MM.1S (cell line): ENCODE data around the gene EFNA2.

Experiments used
- DNase-seq: peaks from one replicate; pipeline ENCODE4 v3.0.0-alpha.2; 2015
- H2AFZ ChIP-seq: fragments of 300-600 bp; sonication (generic); 2 replicates; pipeline ENCODE4 v1.6.0; 2016; ENCODE audit warnings: antibody characterized with exemption, low read length
- H3F3A ChIP-seq: fragments of 300-600 bp; sonication (generic); 2 replicates; pipeline ENCODE4 v1.6.1; 2016; ENCODE audit warnings: mild to moderate bottlenecking, antibody characterized with exemption, low read length, moderate library complexity, mixed read lengths; ENCODE audit not compliant: insufficient read depth
- H3K27ac ChIP-seq: fragments of 300-600 bp; sonication (generic); 2 replicates; pipeline ENCODE4 v1.5.1; 2016; ENCODE audit warnings: mild to moderate bottlenecking, low read length
- H3K27me3 ChIP-seq: fragments of 300-600 bp; sonication (generic); replicated peaks from 2 replicates; pipeline ENCODE4 v1.6.0; 2016; ENCODE audit warnings: low read length; ENCODE audit not compliant: insufficient read depth
- H3K36me3 ChIP-seq: fragments of 300-600 bp; sonication (generic); replicated peaks from 2 replicates; pipeline ENCODE4 v1.6.1; 2016; ENCODE audit warnings: mild to moderate bottlenecking, low read length, mixed read lengths; ENCODE audit not compliant: insufficient read depth
- H3K4me1 ChIP-seq: fragments of 300-600 bp; sonication (generic); 2 replicates; pipeline ENCODE4 v1.6.1; 2016; ENCODE audit warnings: low read length, mixed read lengths
- H3K4me2 ChIP-seq: fragments of 300-600 bp; sonication (generic); 2 replicates; pipeline ENCODE4 v1.6.0; 2016; ENCODE audit warnings: low read depth, low read length
- H3K4me3 ChIP-seq: fragments of 300-600 bp; sonication (generic); 2 replicates; pipeline ENCODE4 v1.5.1; 2016; ENCODE audit warnings: low read length, mixed read lengths
- H3K79me2 ChIP-seq: fragments of 300-600 bp; sonication (generic); 2 replicates; pipeline ENCODE4 v1.6.1; 2016; ENCODE audit warnings: mixed run types, low read length, mixed read lengths
- H3K9ac ChIP-seq: fragments of 300-600 bp; sonication (generic); 2 replicates; pipeline ENCODE4 v1.6.1; 2016; ENCODE audit warnings: low read length, mixed read lengths
- H3K9me2 ChIP-seq: fragments of 300-600 bp; sonication (generic); replicated peaks from 2 replicates; pipeline ENCODE4 v1.6.1; 2016; ENCODE audit warnings: mild to moderate bottlenecking, low read length, mixed read lengths; ENCODE audit not compliant: insufficient read depth
- H3K9me3 ChIP-seq: fragments of 300-600 bp; sonication (generic); replicated peaks from 2 replicates; pipeline ENCODE4 v1.6.1; 2016; ENCODE audit warnings: mild to moderate bottlenecking, low read length, mixed read lengths; ENCODE audit not compliant: insufficient read depth
- H4K20me1 ChIP-seq: fragments of 300-600 bp; sonication (generic); 2 replicates; pipeline ENCODE4 v1.6.1; 2016; ENCODE audit warnings: mild to moderate bottlenecking, low read length, moderate library complexity, mixed read lengths; ENCODE audit not compliant: insufficient read depth
- EZH2 ChIP-seq: fragments of 300-600 bp; sonication (generic); optimal IDR thresholded peaks from 2 replicates; pipeline ENCODE3; 2017; ENCODE audit warnings: low read depth, mild to moderate bottlenecking, antibody characterized with exemption, low read length, mixed read lengths
- EZH2phosphoT487 ChIP-seq: fragments of 300-600 bp; sonication (generic); IDR thresholded peaks from 2 replicates; pipeline ENCODE4 v1.6.1; 2018; ENCODE audit warnings: antibody characterized with exemption, low read length
- TF ChIP-seq, protein P1 (sequence below): fragments of 300-600 bp; sonication (generic); IDR thresholded peaks from 2 replicates; pipeline ENCODE4 v1.5.1; 2016; ENCODE audit warnings: antibody characterized with exemption, low read length, mixed read lengths

EFNA2 gene

DNA sequence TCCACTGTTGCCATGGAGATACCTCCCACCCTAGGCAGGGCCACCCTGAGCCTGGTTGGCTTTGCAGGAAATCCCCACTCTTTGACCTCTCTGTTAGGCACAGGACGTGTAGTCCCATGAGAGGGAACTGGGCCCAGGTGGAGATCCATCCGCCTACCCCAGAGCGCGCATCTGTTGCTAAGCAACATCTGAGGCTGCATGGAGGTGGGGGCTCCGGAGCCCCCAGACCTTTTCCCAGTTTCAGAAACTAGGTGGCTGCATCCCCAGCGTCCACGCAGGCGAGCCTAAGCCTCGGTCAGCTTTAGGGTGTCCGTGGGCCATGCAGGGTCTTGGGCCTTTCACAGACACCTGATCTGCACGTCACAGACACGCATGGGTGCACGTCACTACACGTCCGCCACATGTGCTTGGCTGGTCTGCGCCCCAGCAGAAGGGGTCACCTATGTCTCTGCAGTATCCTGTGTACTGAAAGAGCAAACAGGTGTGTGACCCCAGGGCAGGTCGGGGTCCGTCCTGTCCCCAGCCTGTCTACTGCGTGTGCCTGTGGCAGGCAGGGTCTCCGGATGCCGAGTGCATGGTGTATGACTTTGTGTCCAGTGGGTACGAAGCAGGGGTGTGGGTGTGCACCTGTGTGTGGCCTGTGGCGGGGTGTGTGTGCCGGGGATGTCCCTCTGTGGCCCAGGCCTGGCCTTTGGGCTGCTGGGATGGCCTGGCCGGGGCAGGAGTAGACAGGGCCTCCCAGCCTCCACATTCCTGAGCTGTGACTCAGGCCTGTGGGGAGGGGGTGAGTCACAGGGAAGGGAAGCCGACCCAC is 20.7 kb upstream of the EFNA2 start:
- Histone ChIP-seq H3F3A (peaks cover 21% of the 10 kb centered on the region), H3K36me3 (no peaks in the 10 kb centered on the region), H4K20me1 (no peaks in the 10 kb centered on the region), H2AFZ (no peak overlapping the region), H3K9ac (no peak overlapping the region), H3K9me3 (no peaks in the 10 kb centered on the region), H3K27me3 (0 out of 2 replicates have a peak, but pooled peaks cover 4% of the 10 kb centered on the region), H3K4me1 (peaks cover 39% of the 10 kb centered on the region), H3K4me3 (no peak overlapping the region), H3K9me2 (no peaks in the 10 kb centered on the region), H3K4me2 (no peak overlapping the region), H3K79me2 (peaks cover 18% of the 10 kb centered on the region), H3K27ac (no peak overlapping the region)
- no peak for DNase-seq
- TF ChIP-seq, protein P1, sequence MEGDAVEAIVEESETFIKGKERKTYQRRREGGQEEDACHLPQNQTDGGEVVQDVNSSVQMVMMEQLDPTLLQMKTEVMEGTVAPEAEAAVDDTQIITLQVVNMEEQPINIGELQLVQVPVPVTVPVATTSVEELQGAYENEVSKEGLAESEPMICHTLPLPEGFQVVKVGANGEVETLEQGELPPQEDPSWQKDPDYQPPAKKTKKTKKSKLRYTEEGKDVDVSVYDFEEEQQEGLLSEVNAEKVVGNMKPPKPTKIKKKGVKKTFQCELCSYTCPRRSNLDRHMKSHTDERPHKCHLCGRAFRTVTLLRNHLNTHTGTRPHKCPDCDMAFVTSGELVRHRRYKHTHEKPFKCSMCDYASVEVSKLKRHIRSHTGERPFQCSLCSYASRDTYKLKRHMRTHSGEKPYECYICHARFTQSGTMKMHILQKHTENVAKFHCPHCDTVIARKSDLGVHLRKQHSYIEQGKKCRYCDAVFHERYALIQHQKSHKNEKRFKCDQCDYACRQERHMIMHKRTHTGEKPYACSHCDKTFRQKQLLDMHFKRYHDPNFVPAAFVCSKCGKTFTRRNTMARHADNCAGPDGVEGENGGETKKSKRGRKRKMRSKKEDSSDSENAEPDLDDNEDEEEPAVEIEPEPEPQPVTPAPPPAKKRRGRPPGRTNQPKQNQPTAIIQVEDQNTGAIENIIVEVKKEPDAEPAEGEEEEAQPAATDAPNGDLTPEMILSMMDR = no peak
- TF ChIP-seq EZH2phosphoT487 (no peak), EZH2 (no peak)

DNA sequence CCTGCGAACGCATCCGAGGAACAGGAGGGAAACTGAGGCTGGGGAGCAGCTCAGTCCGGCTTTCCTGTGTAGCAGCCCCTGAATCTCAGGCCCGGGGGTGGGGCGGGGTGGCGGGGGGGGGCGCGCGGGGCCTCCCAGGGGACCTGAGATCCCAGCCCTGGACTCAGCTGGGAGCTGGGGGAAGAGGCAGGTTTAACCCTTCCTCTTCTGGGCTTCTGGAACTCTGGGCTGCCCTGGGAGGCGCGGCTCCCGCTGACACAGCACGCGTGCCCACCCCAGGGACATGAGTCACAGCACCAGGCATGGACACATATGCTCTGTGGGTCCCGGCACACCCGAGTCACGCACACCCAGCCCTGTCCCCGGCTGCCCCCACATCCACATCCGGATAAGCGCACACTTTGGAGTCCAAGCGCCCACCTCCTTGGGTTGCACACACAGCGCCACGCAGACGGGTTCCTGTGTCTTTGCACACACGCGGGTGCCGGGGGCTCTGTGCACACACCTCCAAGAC is 20.0 kb upstream of the EFNA2 start:
- Histone ChIP-seq H3F3A (peaks cover 16% of the 10 kb centered on the region; the same call in 1 of the 2 replicates), H4K20me1 (no peaks in the 10 kb centered on the region), H3K4me1 (peaks cover 39% of the 10 kb centered on the region), H3K36me3 (no peaks in the 10 kb centered on the region), H3K4me3 (peak overlapping the region; percentile 73), H3K4me2 (peak overlapping the region; percentile 94), H3K9me2 (no peaks in the 10 kb centered on the region), H2AFZ (peak overlapping the region; percentile 86), H3K9ac (no peak overlapping the region), H3K27me3 (0 out of 2 replicates have a peak, but pooled peaks cover 4% of the 10 kb centered on the region), H3K27ac (no peak overlapping the region), H3K9me3 (no peaks in the 10 kb centered on the region), H3K79me2 (peaks cover 19% of the 10 kb centered on the region)
- DNase-seq = no peak
- TF ChIP-seq, protein P1 = no peak
- TF ChIP-seq EZH2 = no peak
- TF ChIP-seq EZH2phosphoT487 = no peak

DNA sequence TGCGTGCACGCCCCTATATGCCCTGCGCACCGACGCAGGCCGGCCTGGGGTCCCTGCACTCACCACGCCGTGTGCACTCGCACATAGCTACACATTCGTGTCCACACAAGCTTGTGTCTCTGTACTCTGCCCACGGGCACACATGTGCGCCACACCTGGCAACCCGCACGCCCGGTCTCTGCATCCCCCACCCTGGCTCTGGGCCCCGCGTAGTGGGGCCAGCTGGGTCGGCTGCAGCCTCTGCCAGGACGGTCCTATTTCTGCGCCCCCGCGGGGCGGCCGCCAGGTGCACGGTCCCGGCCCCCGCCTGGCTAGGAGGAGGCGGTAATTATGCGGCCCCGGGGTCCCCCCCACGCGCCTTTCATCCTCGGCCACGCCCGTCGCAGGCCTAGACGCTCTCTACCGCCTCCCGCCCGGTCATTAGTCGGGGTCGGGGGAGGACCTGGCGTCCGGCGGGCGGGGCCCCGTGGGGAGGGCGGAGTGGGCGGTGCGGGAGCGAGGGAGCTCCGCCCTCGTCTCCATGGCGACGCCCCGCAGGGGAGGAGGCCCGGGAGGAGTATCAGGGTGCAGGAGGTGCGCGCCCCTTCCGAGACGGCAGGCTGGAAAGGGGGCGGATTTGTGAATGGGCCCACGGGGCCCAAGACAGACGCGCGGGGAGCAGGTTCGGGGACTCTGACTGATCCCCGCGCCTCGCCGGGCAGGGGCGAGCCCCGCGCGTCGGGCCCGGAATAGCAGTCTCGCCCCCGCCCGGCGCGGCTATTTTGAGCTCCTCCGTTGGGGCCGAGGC is 19.4 kb upstream of the EFNA2 start:
- peak overlapping the region; percentile 94 for H3K4me2 ChIP-seq
- peak overlapping the region; percentile 86 for H2AFZ ChIP-seq
- H3K36me3 ChIP-seq = 0 out of 2 replicates have a peak, but pooled peaks cover 6% of the 10 kb centered on the region
- peak overlapping the region; percentile 53; the same call in 1 of the 2 replicates for H3K9ac ChIP-seq
- no peak overlapping the region for H3K27ac ChIP-seq
- peak overlapping the region; percentile 73 for H3K4me3 ChIP-seq
- peaks cover 16% of the 10 kb centered on the region for H3F3A ChIP-seq
- H3K9me3 ChIP-seq = no peaks in the 10 kb centered on the region
- TF ChIP-seq EZH2phosphoT487 = no peak
- no peak for TF ChIP-seq EZH2
- TF ChIP-seq, protein P1 = no peak
- H3K27me3 ChIP-seq = 0 out of 2 replicates have a peak, but pooled peaks cover 4% of the 10 kb centered on the region
- no peaks in the 10 kb centered on the region for H4K20me1 ChIP-seq
- no peaks in the 10 kb centered on the region for H3K9me2 ChIP-seq
- peaks cover 45% of the 10 kb centered on the region for H3K4me1 ChIP-seq
- DNase-seq = peak; percentile 88
- peaks cover 22% of the 10 kb centered on the region for H3K79me2 ChIP-seq
